ENCODE results near the gene EXOC6B.

EXOC6B gene

DNA sequence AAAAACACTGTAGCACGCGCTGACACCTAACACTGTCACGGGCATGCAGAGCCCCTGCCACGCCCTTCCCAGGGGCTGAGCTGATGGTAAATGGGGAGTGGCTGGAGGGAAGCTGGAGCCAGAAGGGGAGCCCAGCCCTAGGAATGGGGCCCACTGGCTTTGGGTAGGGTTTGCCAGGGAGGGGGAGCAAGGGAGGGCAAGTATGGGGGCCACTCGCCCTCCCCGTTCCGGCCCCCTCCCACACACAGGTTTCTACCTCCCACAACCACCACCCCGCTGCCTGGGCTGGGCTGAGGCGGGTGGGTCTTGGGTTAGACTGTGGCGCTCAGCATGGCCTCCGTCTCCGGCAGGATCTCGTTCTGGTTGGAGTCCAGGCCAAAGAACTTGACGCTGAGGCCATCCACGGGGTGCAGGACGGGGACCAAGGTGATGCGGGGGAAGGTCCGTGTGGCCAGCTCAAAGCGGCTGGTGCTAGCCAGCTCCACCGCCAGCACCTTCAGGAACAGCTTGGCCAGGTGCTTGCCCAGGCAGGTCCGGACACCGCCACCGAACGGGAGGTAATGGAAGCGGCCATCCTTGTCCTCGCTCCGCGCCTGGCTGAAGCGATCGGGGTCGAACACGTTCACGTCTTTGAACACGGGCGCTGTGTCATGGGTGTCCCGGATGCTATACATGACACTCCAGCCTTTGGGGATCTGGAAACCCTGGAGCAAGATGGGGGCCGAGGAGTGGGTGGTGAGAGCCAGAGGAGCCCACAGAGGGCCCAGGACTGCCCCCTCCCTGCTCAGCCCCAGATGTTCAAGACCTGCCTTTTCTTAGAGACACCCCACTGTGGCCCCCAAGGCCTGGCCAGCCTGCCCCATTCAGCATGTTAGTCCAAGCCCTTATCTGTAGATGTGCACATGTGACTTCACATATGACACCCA lies 693.7 kb downstream of the EXOC6B start:
- H3K9me3 ChIP-seq (ENCODE audit: control insufficient read depth, low read length): no peaks in the 10 kb centered on the region
- peaks cover 40% of the 10 kb centered on the region for H3K4me1 ChIP-seq (ENCODE audit: control insufficient read depth, insufficient read depth, low read length)
- no peaks in the 10 kb centered on the region for H3K27me3 ChIP-seq (ENCODE audit: control insufficient read depth, insufficient read depth, low read length, poor library complexity, severe bottlenecking)
- H3K27ac ChIP-seq (ENCODE audit: insufficient read depth, low read depth, low read length, poor library complexity, severe bottlenecking): no peak overlapping the region
- 94 to 95% methylated on average over 37 of the region's 37 CpGs for WGBS, 2 experiments
- no peak overlapping the region for H3K4me3 ChIP-seq (ENCODE audit: insufficient read depth, low read depth, low read length)
- H3K36me3 ChIP-seq (ENCODE audit: control insufficient read depth, insufficient read depth, low read length): no peaks in the 10 kb centered on the region

DNA sequence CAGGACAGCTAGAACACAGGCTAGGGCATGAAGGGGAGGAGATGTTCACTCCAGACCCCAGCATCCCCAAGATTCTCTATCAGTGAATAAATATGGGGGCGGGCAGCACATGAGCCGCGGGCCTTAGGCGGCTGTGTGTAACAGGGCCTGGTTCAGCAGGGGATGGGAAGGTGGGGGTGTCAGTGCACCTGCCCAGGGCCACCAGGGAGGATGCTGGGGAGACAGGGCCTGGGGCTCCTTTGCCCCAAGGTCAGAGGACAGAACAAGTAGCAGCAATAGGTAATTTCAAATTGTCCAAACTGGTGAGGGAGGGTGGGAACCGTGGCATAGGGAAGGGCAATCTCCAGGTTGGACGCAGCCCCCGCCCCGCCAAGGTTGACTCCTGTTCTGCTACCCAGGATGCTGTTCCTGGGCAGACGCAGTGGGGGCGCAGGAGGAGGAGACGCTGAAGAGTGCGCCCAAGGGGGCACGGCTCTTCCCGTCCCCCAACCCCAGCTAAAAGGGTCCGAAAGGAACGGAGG lies 694.4 kb downstream of the EXOC6B start:
- H3K4me1 ChIP-seq (ENCODE audit: control insufficient read depth, insufficient read depth, low read length): peaks cover 33% of the 10 kb centered on the region
- WGBS, 2 experiments: 95 to 96% methylated on average over 16 of the region's 16 CpGs
- H3K27ac ChIP-seq (ENCODE audit: insufficient read depth, low read depth, low read length, poor library complexity, severe bottlenecking): no peak overlapping the region
- H3K27me3 ChIP-seq (ENCODE audit: control insufficient read depth, insufficient read depth, low read length, poor library complexity, severe bottlenecking): no peaks in the 10 kb centered on the region
- H3K9me3 ChIP-seq (ENCODE audit: control insufficient read depth, low read length): no peaks in the 10 kb centered on the region
- H3K36me3 ChIP-seq (ENCODE audit: control insufficient read depth, insufficient read depth, low read length): no peaks in the 10 kb centered on the region
- H3K4me3 ChIP-seq (ENCODE audit: insufficient read depth, low read depth, low read length): no peak overlapping the region

- no peaks in the 10 kb centered on the region for H3K27me3 ChIP-seq (ENCODE audit: control insufficient read depth, insufficient read depth, low read length, poor library complexity, severe bottlenecking)
- 48 to 51% methylated on average over 26 of the region's 26 CpGs for WGBS, 2 experiments
- no peak overlapping the region for H3K27ac ChIP-seq (ENCODE audit: insufficient read depth, low read depth, low read length, poor library complexity, severe bottlenecking)
- peaks cover 26% of the 10 kb centered on the region for H3K4me1 ChIP-seq (ENCODE audit: control insufficient read depth, insufficient read depth, low read length)
- H3K36me3 ChIP-seq (ENCODE audit: control insufficient read depth, insufficient read depth, low read length): no peaks in the 10 kb centered on the region
- H3K9me3 ChIP-seq (ENCODE audit: control insufficient read depth, low read length): no peaks in the 10 kb centered on the region
- H3K4me3 ChIP-seq (ENCODE audit: insufficient read depth, low read depth, low read length): no peak overlapping the region
These were observed 695.0 kb downstream of the EXOC6B start for GRCh38 chr2:72130659-72131360.

- Histone ChIP-seq H3K27ac (ENCODE audit: insufficient read depth, low read depth, low read length, poor library complexity, severe bottlenecking) (no peak overlapping the region), H3K4me1 (ENCODE audit: control insufficient read depth, insufficient read depth, low read length) (peaks cover 24% of the 10 kb centered on the region), H3K9me3 (ENCODE audit: control insufficient read depth, low read length) (no peaks in the 10 kb centered on the region), H3K36me3 (ENCODE audit: control insufficient read depth, insufficient read depth, low read length) (no peaks in the 10 kb centered on the region), H3K4me3 (ENCODE audit: insufficient read depth, low read depth, low read length) (no peak overlapping the region), H3K27me3 (ENCODE audit: control insufficient read depth, insufficient read depth, low read length, poor library complexity, severe bottlenecking) (no peaks in the 10 kb centered on the region)
- WGBS, 2 experiments: 82 to 87% methylated on average over 9 of the region's 9 CpGs
These were observed 696.0 kb downstream of the EXOC6B start for GRCh38 chr2:72129681-72130340.

GRCh38 chr2:72128843-72129227 lies 697.0 kb downstream of the EXOC6B start:
- Histone ChIP-seq H3K27ac (ENCODE audit: insufficient read depth, low read depth, low read length, poor library complexity, severe bottlenecking) (no peak overlapping the region), H3K4me3 (ENCODE audit: insufficient read depth, low read depth, low read length) (no peak overlapping the region), H3K36me3 (ENCODE audit: control insufficient read depth, insufficient read depth, low read length) (no peaks in the 10 kb centered on the region), H3K4me1 (ENCODE audit: control insufficient read depth, insufficient read depth, low read length) (peaks cover 24% of the 10 kb centered on the region), H3K9me3 (ENCODE audit: control insufficient read depth, low read length) (no peaks in the 10 kb centered on the region), H3K27me3 (ENCODE audit: control insufficient read depth, insufficient read depth, low read length, poor library complexity, severe bottlenecking) (no peaks in the 10 kb centered on the region)
- 66 to 67% methylated on average over 11 of the region's 11 CpGs for WGBS, 2 experiments

DNA sequence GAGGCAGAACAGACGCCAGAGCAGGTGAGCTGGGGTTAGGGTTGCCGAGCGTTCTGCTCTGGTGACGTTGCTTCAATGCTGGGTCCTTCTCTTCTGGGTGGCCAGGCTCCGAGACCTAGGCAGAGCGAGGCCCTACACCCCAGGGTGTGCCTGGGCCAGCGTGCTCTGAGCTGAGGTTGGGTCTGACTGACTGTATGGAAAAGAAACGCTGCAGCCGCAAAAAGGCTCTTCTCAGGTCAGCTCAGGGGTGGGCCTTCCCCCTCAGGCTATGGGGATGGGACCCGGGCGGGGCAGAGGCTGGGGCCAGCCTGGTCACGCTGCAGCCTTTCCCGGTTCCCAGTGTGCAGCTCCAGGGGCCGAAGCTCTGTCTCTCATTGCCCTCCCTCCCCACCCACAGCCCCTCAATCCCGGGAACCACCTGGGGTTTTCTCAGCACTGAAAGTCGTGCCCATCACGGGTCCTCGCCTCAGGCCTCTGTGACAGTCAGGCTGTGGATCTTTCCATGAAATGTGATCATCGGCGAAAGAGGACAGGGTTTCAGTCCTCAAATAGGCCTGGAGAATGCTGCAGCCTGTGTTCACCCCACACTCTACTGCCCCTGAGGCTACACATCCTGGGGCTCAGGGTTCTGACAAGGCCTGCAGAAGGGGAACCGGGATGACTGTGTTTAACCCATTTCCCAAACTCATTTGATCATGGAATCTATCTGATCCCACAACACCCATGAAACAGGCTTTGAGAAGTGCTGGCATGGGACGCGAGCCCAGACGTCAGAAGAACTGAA lies 697.6 kb downstream of the EXOC6B start:
- WGBS, 2 experiments: 88% methylated on average over 24 of the region's 24 CpGs
- H3K36me3 ChIP-seq (ENCODE audit: control insufficient read depth, insufficient read depth, low read length): no peaks in the 10 kb centered on the region
- H3K4me3 ChIP-seq (ENCODE audit: insufficient read depth, low read depth, low read length): no peak overlapping the region

DNA sequence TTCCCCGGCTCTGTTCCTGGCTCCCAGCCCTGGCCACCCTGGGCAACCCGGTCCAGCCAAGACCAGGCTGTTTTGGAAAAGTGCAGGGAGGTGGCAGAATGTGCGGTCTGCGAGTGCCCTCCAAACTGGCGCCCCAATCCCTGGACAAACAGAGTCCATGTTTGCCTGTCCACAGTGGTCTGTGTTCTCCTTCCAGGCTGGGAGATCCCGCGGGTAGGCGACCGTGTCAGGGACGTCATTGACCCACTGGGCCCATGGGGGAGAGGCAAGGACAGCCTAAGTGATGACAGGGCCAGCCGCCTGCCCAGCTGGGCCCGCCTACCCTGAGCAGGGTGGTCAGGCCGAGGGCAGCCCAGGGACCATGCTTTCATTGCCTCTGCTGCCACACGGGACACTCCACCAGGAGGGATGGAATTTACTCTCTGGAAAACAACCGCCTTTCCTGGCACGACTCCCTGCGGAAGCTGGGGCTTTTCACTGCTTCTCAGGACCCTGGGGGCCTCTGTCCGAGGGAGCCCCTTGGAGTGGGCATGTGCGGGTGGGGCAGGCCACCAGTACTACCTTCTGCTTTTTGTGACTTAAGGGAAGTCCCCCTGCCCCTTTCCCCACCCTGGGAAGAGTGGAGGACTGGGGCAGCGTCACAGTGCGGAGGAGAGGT lies 698.3 kb downstream of the EXOC6B start:
- 91 to 92% methylated on average over 21 of the region's 21 CpGs for WGBS, 2 experiments
- H3K27ac ChIP-seq (ENCODE audit: insufficient read depth, low read depth, low read length, poor library complexity, severe bottlenecking): no peak overlapping the region
- no peaks in the 10 kb centered on the region for H3K9me3 ChIP-seq (ENCODE audit: control insufficient read depth, low read length)
- no peaks in the 10 kb centered on the region for H3K36me3 ChIP-seq (ENCODE audit: control insufficient read depth, insufficient read depth, low read length)
- H3K4me1 ChIP-seq (ENCODE audit: control insufficient read depth, insufficient read depth, low read length): peaks cover 24% of the 10 kb centered on the region
- no peaks in the 10 kb centered on the region for H3K27me3 ChIP-seq (ENCODE audit: control insufficient read depth, insufficient read depth, low read length, poor library complexity, severe bottlenecking)
- no peak overlapping the region for H3K4me3 ChIP-seq (ENCODE audit: insufficient read depth, low read depth, low read length)

More for the DNA sequence above, 697.6 kb downstream of the EXOC6B start:
- H3K27me3 ChIP-seq (ENCODE audit: control insufficient read depth, insufficient read depth, low read length, poor library complexity, severe bottlenecking): no peaks in the 10 kb centered on the region
- H3K4me1 ChIP-seq (ENCODE audit: control insufficient read depth, insufficient read depth, low read length): peaks cover 24% of the 10 kb centered on the region
- no peaks in the 10 kb centered on the region for H3K9me3 ChIP-seq (ENCODE audit: control insufficient read depth, low read length)
- H3K27ac ChIP-seq (ENCODE audit: insufficient read depth, low read depth, low read length, poor library complexity, severe bottlenecking): no peak overlapping the region

DNA sequence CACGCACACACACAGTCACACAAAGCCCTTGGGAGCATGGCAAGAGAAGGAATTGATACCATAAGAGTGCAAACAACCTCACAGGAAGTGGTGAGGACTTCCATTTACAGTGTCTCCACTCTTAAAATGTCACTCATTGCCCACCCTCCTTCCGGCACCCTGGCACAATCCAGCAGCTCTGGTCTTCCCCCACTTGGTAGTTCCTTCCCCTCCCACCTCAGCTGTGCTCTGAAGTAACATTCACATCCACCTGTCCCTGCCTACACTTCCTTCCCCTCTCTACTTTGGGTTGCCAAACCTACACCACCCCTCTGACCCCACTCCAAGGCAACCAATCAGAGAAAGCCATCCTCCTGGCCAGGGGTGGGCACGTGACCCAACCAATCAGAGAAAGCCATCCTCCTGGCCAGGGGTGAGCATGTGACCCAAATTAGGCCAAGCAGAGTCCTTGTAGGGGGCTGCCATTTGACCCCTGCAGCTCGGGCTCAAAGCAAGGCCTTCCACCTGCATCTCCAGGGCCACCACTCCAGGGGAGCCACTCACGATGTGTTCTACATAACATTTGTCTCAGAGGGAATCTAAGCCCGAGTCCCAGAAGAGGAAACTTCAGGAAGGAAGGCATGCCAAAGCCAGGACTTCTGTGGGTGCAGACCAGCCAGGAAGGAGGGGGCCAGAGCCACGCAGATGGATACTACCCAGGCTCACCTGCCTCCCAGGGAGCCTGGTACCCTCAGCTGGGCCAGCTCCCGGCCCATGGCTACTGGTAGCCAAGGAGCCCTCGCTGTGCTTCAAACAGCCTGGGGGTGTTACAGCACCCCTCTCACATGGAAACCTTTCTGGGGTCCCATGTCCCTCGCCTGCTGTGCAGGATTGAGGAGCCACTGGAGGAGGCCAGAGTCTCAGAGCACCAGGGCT lies 699.4 kb downstream of the EXOC6B start:
- H3K27me3 ChIP-seq (ENCODE audit: control insufficient read depth, insufficient read depth, low read length, poor library complexity, severe bottlenecking): no peaks in the 10 kb centered on the region
- no peak overlapping the region for H3K27ac ChIP-seq (ENCODE audit: insufficient read depth, low read depth, low read length, poor library complexity, severe bottlenecking)
- 91 to 93% methylated on average over 10 of the region's 10 CpGs for WGBS, 2 experiments
- H3K4me1 ChIP-seq (ENCODE audit: control insufficient read depth, insufficient read depth, low read length): peaks cover 24% of the 10 kb centered on the region
- H3K9me3 ChIP-seq (ENCODE audit: control insufficient read depth, low read length): no peaks in the 10 kb centered on the region
- H3K4me3 ChIP-seq (ENCODE audit: insufficient read depth, low read depth, low read length): no peak overlapping the region
- H3K36me3 ChIP-seq (ENCODE audit: control insufficient read depth, insufficient read depth, low read length): no peaks in the 10 kb centered on the region

Data from ectodermal cell (in vitro differentiated cells).